Chondrocyte (in vitro differentiated cells): ENCODE data around the gene TSC22D1. TPM values are rescaled to one million over a fixed set of nuclear protein-coding genes. Genes with fewer than 3 reads are reported as not detected.

Experiments used
- DNase-seq: peaks from one replicate; pipeline ENCODE4 v3.0.0; 2021; ENCODE audit warnings: mixed read lengths, low spot score
- H3K27ac Mint-ChIP-seq: one replicate; pipeline ENCODE4 v1.8.0; 2021; ENCODE audit warnings: mild to moderate bottlenecking, moderate library complexity, mixed read lengths; ENCODE audit not compliant: unreplicated experiment
- H3K27me3 Mint-ChIP-seq: 2 replicates; pipeline ENCODE4 v1.8.0; 2021; ENCODE audit warnings: low read depth, mixed read lengths
- H3K36me3 Mint-ChIP-seq: 2 replicates; pipeline ENCODE4 v1.8.0; 2021; ENCODE audit warnings: low read depth, mixed read lengths
- H3K4me1 Mint-ChIP-seq: 2 replicates; pipeline ENCODE4 v1.8.0; 2021; ENCODE audit warnings: low read depth, mild to moderate bottlenecking, mixed read lengths
- H3K4me3 Mint-ChIP-seq: one replicate; pipeline ENCODE4 v1.8.0; 2021; ENCODE audit warnings: mild to moderate bottlenecking, moderate library complexity, mixed read lengths; ENCODE audit not compliant: unreplicated experiment
- H3K9me3 Mint-ChIP-seq: 2 replicates; pipeline ENCODE4 v1.8.0; 2021; ENCODE audit warnings: low read depth, mixed read lengths
- CTCF ChIP-seq: fragments of 200-600 bp; sonication (generic); IDR thresholded peaks from 2 replicates; pipeline ENCODE4 v1.5.0; 2021; ENCODE audit warnings: antibody characterized with exemption, mild to moderate bottlenecking, moderate library complexity
- total RNA-seq: library from RNA; stranded (reverse); gene quantifications from 3 replicates; pipeline ENCODE4 v1.2.1, GENCODE V29; 2021

TSC22D1 gene
- total RNA-seq, 1 donor from 2014 or later, result 125 TPM

DNA sequence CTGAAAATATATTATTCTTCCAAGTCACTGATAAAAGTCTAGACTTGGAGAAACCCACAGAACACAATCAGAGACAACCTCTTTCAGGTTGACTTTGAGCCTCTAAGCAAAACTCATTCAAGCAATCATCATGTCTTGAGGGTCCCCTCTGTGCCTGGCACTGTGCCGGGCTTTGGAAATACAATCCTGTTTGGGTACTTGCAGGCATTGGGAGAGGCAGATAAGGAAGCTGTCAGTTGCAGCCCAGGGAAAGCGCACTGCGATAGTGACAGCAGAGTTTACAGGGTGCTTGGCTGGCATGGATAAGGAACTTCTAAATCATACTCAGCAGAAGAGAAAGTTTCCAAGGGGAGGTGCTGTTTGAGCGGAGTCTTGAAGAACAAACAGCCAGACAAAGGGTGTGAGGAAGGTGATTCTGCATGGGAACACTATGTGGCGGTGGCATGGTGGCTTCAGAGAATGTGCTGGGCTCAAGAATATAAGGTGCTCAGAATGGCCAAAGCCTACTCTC, 193.4 kb downstream of the TSC22D1 start:
- no peaks in the 10 kb centered on the region for H3K9me3 Mint-ChIP-seq
- H3K36me3 Mint-ChIP-seq, result peaks cover 6% of the 10 kb centered on the region
- H3K4me1 Mint-ChIP-seq, result peaks cover 4% of the 10 kb centered on the region
- TF ChIP-seq CTCF, result no peak
- no peaks in the 10 kb centered on the region for H3K27me3 Mint-ChIP-seq
- H3K27ac Mint-ChIP-seq, result no peak overlapping the region
- DNase-seq, result no peak
- no peak overlapping the region for H3K4me3 Mint-ChIP-seq

Other genes starting within 250 kb of the TSC22D1 start
- gene SERP2, start 202.5 kb downstream of the TSC22D1 start, total RNA-seq, result 6.7 to 9.5 TPM (median 8.5 TPM) in 3 replicates